HEK293 (cell line): Measurements from ENCODE around the gene ZNF236.

Experiments used
- CTCF ChIA-PET: fragments of 350-600 bp; formaldehyde crosslinking; extraction: SDS; loops from one replicate; lab custom pipeline; 2021; ENCODE audit warnings: antibody characterized with exemption; lab: Yijun Ruan, JAX
- POLR2A ChIA-PET: fragments of 300-600 bp; formaldehyde crosslinking; extraction: SDS; loops from one replicate; lab custom pipeline; 2020; ENCODE audit warnings: antibody characterized with exemption, inconsistent platforms; lab: Yijun Ruan, JAX
- H3K27ac ChIP-seq: fragments of 200-500 bp; sonication (Bioruptor generic); 2 replicates; pipeline ENCODE4 v1.5.1; 2014; ENCODE audit warnings: low read depth, low read length, control low read depth, inconsistent platforms; ENCODE audit errors: extremely low read depth
- H3K36me3 ChIP-seq, 2 experiments: fragments of 200-500 bp in 1 of 2; sonication (Bioruptor generic) in 1 of 2; 1 replicate in 1 of 2; 2 replicates in 1 of 2; pipeline ENCODE4 v1.5.1; 2014 to 2017; ENCODE audit warnings: inconsistent platforms in 2 of 2, low read length in 2 of 2; ENCODE audit not compliant: control insufficient read depth in 2 of 2, insufficient read depth in 1 of 2
- H3K4me1 ChIP-seq: fragments of 200-500 bp; sonication (Bioruptor generic); 2 replicates; pipeline ENCODE4 v1.5.1; 2014; ENCODE audit warnings: mild to moderate bottlenecking, low read length, inconsistent platforms; ENCODE audit not compliant: control insufficient read depth, insufficient read depth
- H3K4me3 ChIP-seq: 2 replicates; pipeline ENCODE4 v1.5.1; 2011; ENCODE audit warnings: low read depth, mild to moderate bottlenecking, control low read depth, low read length, moderate library complexity
- H3K9me3 ChIP-seq: fragments of 200-500 bp; sonication (Bioruptor generic); 2 replicates; pipeline ENCODE4 v1.5.1; 2014; ENCODE audit warnings: low read depth, low read length, inconsistent platforms; ENCODE audit not compliant: control insufficient read depth, insufficient read depth
- ELK4 ChIP-seq: IDR thresholded peaks from 2 replicates; pipeline ENCODE4 v1.6.1; 2011; ENCODE audit warnings: mild to moderate bottlenecking, low read depth, low read length, borderline replicate concordance
- HOXA7 ChIP-seq: sonication (generic); formaldehyde crosslinking; IDR thresholded peaks from 2 replicates; pipeline ENCODE4 v1.8.1; 2022; ENCODE audit warnings: missing genetic modification reagents, borderline replicate concordance
- HOXC10 ChIP-seq: sonication (generic); formaldehyde crosslinking; IDR thresholded peaks from 2 replicates; pipeline ENCODE4 v1.8.1; 2023; ENCODE audit warnings: mild to moderate bottlenecking, missing genetic modification reagents
- MEIS1 ChIP-seq: sonication (generic); formaldehyde crosslinking; IDR thresholded peaks from 2 replicates; pipeline ENCODE4 v1.8.1; 2022; ENCODE audit warnings: missing genetic modification reagents, mild to moderate bottlenecking, borderline replicate concordance
- PRDM1 ChIP-seq: fragments of 450-650 bp; formaldehyde crosslinking; IDR thresholded peaks from 2 replicates; pipeline ENCODE4; 2016; ENCODE audit warnings: missing biosample characterization, missing genetic modification characterization
- ZBTB6 ChIP-seq: fragments of 450-650 bp; formaldehyde crosslinking; IDR thresholded peaks from 2 replicates; pipeline ENCODE4 v1.5.1; 2017; ENCODE audit warnings: missing biosample characterization, missing genetic modification characterization
- ZFP37 ChIP-seq: fragments of 450-650 bp; formaldehyde crosslinking; IDR thresholded peaks from 2 replicates; pipeline ENCODE4 v1.5.1; 2016; ENCODE audit warnings: missing biosample characterization, missing genetic modification characterization
- ZNF157 ChIP-seq: fragments of 450-650 bp; formaldehyde crosslinking; IDR thresholded peaks from 2 replicates; pipeline ENCODE4 v1.5.1; 2016; ENCODE audit warnings: missing biosample characterization, missing genetic modification characterization
- ZNF202 ChIP-seq: fragments of 450-650 bp; formaldehyde crosslinking; IDR thresholded peaks from 2 replicates; pipeline ENCODE4 v1.5.1; 2016; ENCODE audit warnings: missing biosample characterization, missing genetic modification characterization, borderline replicate concordance
- ZNF26 ChIP-seq: fragments of 450-650 bp; formaldehyde crosslinking; IDR thresholded peaks from 2 replicates; pipeline ENCODE4 v1.5.1; 2016; ENCODE audit warnings: missing biosample characterization, missing genetic modification characterization
- ZNF335 ChIP-seq: fragments of 450-650 bp; formaldehyde crosslinking; conservative IDR thresholded peaks from 2 replicates; pipeline ENCODE4 v1.5.1; 2016; ENCODE audit warnings: missing biosample characterization, missing genetic modification characterization
- ZNF354C ChIP-seq: fragments of 450-650 bp; formaldehyde crosslinking; IDR thresholded peaks from 2 replicates; pipeline ENCODE4 v1.5.1; 2016; ENCODE audit warnings: missing biosample characterization, missing genetic modification characterization, low read depth, borderline replicate concordance
- ZNF426 ChIP-seq: fragments of 450-650 bp; formaldehyde crosslinking; IDR thresholded peaks from 2 replicates; pipeline ENCODE4 v1.5.1; 2017; ENCODE audit warnings: missing biosample characterization, missing genetic modification characterization, mild to moderate bottlenecking, inconsistent platforms, moderate library complexity
- ZNF473 ChIP-seq: fragments of 450-650 bp; formaldehyde crosslinking; IDR thresholded peaks from 2 replicates; pipeline ENCODE4 v1.5.1; 2017; ENCODE audit warnings: missing biosample characterization, missing genetic modification characterization
- ZNF48 ChIP-seq: fragments of 450-650 bp; formaldehyde crosslinking; IDR thresholded peaks from 2 replicates; pipeline ENCODE4 v1.5.1; 2016; ENCODE audit warnings: missing biosample characterization, missing genetic modification characterization
- ZNF488 ChIP-seq: fragments of 450-650 bp; formaldehyde crosslinking; IDR thresholded peaks from 2 replicates; pipeline ENCODE4 v1.5.1; 2016; ENCODE audit warnings: missing biosample characterization, missing genetic modification characterization
- ZNF514 ChIP-seq: fragments of 450-650 bp; formaldehyde crosslinking; IDR thresholded peaks from 2 replicates; pipeline ENCODE4 v1.5.1; 2016; ENCODE audit warnings: missing biosample characterization, missing genetic modification characterization
- ZNF704 ChIP-seq: fragments of 450-650 bp; formaldehyde crosslinking; IDR thresholded peaks from 2 replicates; pipeline ENCODE4 v1.5.1; 2016; ENCODE audit warnings: missing biosample characterization, missing genetic modification characterization
- ZNF776 ChIP-seq: fragments of 450-650 bp; formaldehyde crosslinking; IDR thresholded peaks from 2 replicates; pipeline ENCODE4 v1.5.0; 2017; ENCODE audit warnings: missing biosample characterization, missing genetic modification characterization, borderline replicate concordance
- ZSCAN5A ChIP-seq: fragments of 450-650 bp; formaldehyde crosslinking; IDR thresholded peaks from 2 replicates; pipeline ENCODE4 v1.5.1; 2016; ENCODE audit warnings: missing biosample characterization, missing genetic modification characterization
- TF ChIP-seq, protein P1 (sequence below): fragments of 450-650 bp; formaldehyde crosslinking; IDR thresholded peaks from 2 replicates; pipeline ENCODE4 v1.5.1; 2016; ENCODE audit warnings: missing biosample characterization, missing genetic modification characterization
- TF ChIP-seq, protein P2 (sequence below): fragments of 450-650 bp; formaldehyde crosslinking; IDR thresholded peaks from 2 replicates; pipeline ENCODE4 v1.5.1; 2016; ENCODE audit warnings: missing biosample characterization, missing genetic modification characterization

The ZNF236 gene

GRCh38 chr18:76983613-76984051 lies 161.3 kb downstream of the ZNF236 start (continued):
- TF ChIP-seq, protein P1, sequence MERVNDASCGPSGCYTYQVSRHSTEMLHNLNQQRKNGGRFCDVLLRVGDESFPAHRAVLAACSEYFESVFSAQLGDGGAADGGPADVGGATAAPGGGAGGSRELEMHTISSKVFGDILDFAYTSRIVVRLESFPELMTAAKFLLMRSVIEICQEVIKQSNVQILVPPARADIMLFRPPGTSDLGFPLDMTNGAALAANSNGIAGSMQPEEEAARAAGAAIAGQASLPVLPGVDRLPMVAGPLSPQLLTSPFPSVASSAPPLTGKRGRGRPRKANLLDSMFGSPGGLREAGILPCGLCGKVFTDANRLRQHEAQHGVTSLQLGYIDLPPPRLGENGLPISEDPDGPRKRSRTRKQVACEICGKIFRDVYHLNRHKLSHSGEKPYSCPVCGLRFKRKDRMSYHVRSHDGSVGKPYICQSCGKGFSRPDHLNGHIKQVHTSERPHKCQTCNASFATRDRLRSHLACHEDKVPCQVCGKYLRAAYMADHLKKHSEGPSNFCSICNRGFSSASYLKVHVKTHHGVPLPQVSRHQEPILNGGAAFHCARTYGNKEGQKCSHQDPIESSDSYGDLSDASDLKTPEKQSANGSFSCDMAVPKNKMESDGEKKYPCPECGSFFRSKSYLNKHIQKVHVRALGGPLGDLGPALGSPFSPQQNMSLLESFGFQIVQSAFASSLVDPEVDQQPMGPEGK (tag by site-specific recombination), result no peak
- TF ChIP-seq ZNF157 (tag by site-specific recombination), result no peak
- TF ChIP-seq PRDM1, result no peak
- no peak for TF ChIP-seq HOXC10 (CRISPR knock-in tag)
- TF ChIP-seq ZNF776, result no peak
- no peak for TF ChIP-seq ZNF488 (tag by site-specific recombination)
- TF ChIP-seq ZSCAN5A (tag by site-specific recombination), result no peak

GRCh38 chr18:76984193-76985155 lies 162.1 kb downstream of the ZNF236 start:
- no peak overlapping the region for H3K4me3 ChIP-seq
- CTCF ChIA-PET, result interaction anchor here (0.5 to 7.1 kb wide), 24 partner anchors 9 to 624 kb away, joined by 3 to 84 read pairs (median 6); no protein-coding TSS in a partner anchor
- no peaks in the 10 kb centered on the region for H3K36me3 ChIP-seq
- H3K27ac ChIP-seq, result no peak overlapping the region
- no peaks in the 10 kb centered on the region for H3K4me1 ChIP-seq
- TF ChIP-seq ZNF514 (no peak), ZNF704 (tag by site-specific recombination) (no peak), ZNF26 (tag by site-specific recombination) (no peak), ZNF354C (tag by site-specific recombination) (no peak), HOXA7 (CRISPR knock-in tag) (no peak), ZNF335 (tag by site-specific recombination) (no peak), ZNF202 (tag by site-specific recombination) (no peak), ZNF473 (tag by site-specific recombination) (no peak), ZFP37 (tag by site-specific recombination) (no peak), ELK4 (no peak), ZNF48 (tag by site-specific recombination) (no peak), MEIS1 (CRISPR knock-in tag) (no peak), ZNF426 (tag by site-specific recombination) (no peak), ZBTB6 (tag by site-specific recombination) (no peak)
- TF ChIP-seq, protein P2, sequence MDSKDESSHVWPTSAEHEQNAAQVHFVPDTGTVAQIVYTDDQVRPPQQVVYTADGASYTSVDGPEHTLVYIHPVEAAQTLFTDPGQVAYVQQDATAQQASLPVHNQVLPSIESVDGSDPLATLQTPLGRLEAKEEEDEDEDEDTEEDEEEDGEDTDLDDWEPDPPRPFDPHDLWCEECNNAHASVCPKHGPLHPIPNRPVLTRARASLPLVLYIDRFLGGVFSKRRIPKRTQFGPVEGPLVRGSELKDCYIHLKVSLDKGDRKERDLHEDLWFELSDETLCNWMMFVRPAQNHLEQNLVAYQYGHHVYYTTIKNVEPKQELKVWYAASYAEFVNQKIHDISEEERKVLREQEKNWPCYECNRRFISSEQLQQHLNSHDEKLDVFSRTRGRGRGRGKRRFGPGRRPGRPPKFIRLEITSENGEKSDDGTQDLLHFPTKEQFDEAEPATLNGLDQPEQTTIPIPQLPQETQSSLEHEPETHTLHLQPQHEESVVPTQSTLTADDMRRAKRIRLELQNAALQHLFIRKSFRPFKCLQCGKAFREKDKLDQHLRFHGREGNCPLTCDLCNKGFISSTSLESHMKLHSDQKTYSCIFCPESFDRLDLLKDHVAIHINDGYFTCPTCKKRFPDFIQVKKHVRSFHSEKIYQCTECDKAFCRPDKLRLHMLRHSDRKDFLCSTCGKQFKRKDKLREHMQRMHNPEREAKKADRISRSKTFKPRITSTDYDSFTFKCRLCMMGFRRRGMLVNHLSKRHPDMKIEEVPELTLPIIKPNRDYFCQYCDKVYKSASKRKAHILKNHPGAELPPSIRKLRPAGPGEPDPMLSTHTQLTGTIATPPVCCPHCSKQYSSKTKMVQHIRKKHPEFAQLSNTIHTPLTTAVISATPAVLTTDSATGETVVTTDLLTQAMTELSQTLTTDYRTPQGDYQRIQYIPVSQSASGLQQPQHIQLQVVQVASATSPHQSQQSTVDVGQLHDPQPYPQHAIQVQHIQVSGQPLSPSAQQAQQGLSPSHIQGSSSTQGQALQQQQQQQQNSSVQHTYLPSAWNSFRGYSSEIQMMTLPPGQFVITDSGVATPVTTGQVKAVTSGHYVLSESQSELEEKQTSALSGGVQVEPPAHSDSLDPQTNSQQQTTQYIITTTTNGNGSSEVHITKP (tag by site-specific recombination), result no peak
- no peaks in the 10 kb centered on the region for H3K9me3 ChIP-seq
- POLR2A ChIA-PET, result no interaction called here
